Astrocyte of the cerebellum (primary cell): ENCODE data around the gene SUMF1.

ENCODE experiments used
- DNase-seq: peaks from one replicate; pipeline ENCODE4 v3.0.0-alpha.2; 2011; ENCODE audit warnings: low read depth
- H3K4me3 ChIP-seq: 2 replicates; pipeline ENCODE4 v1.5.1; 2011; ENCODE audit warnings: mild to moderate bottlenecking, low read depth, low read length, moderate library complexity
- CTCF ChIP-seq: IDR thresholded peaks from 2 replicates; pipeline ENCODE4 v1.5.1; 2012; ENCODE audit warnings: low read length, low read depth, moderate library complexity, mild to moderate bottlenecking; ENCODE audit errors: missing control alignments
- in situ Hi-C: cut with HindIII; loops from 2 replicates; pipeline ENCODE4 v1.10.0; 2017; ENCODE audit warnings: low sequenced_read_pairs

Gene SUMF1

GRCh38 chr3:4387210-4388204 is 79.6 kb downstream of the SUMF1 start:
- no peak for TF ChIP-seq CTCF
- no peak for DNase-seq
- in situ Hi-C loops: no loop called here
- H3K4me3 ChIP-seq: no peak overlapping the region

GRCh38 chr3:4385201-4385600 is 81.9 kb downstream of the SUMF1 start:
- in situ Hi-C loops: no loop called here
- no peak overlapping the region for H3K4me3 ChIP-seq
- TF ChIP-seq CTCF: no peak
- no peak for DNase-seq

GRCh38 chr3:4380013-4380412 is 87.1 kb downstream of the SUMF1 start:
- no peak overlapping the region for H3K4me3 ChIP-seq
- in situ Hi-C loops: no loop called here
- no peak for DNase-seq
- TF ChIP-seq CTCF: no peak

- in situ Hi-C loops: no loop called here
- no peak for TF ChIP-seq CTCF
- no peak for DNase-seq
- H3K4me3 ChIP-seq: no peak overlapping the region
Measured at GRCh38 chr3:4376499-4376898, 90.6 kb downstream of the SUMF1 start.

- H3K4me3 ChIP-seq: no peak overlapping the region
- no peak for TF ChIP-seq CTCF
- in situ Hi-C loops: no loop called here
- no peak for DNase-seq
Measured at GRCh38 chr3:4375911-4376310, 91.2 kb downstream of the SUMF1 start.

- H3K4me3 ChIP-seq: no peak overlapping the region
- no peak for DNase-seq
- in situ Hi-C loops: no loop called here
- TF ChIP-seq CTCF: no peak
Measured at GRCh38 chr3:4373669-4374068, 93.4 kb downstream of the SUMF1 start.
